Natural killer cell treated with Interleukin-12 subunit alpha and Interleukin-12 subunit beta and Interleukin-15 and Interleukin-18, amount 100 ng/mL, for 72 hours (primary cell): ENCODE measurements around the gene FAM217B. TPM values are rescaled to one million over a fixed set of nuclear protein-coding genes. Genes with fewer than 3 reads are reported as not detected.

Experiments
- ATAC-seq, 2 donors: fragments of 150-1000 bp; cut with Tn5 transposase in 1 of 2; sonication (Bioruptor Pico), chemical (Tn5 transposase) in 1 of 2; 2 replicates each; pipeline ENCODE4 v1.10.0; 2021
- DNase-seq: peaks from one replicate; pipeline ENCODE4 v3.0.0; 2022; ENCODE audit warnings: low spot score
- H3K27ac Mint-ChIP-seq, 2 donors: 1 replicate in 1 of 2; 2 replicates in 1 of 2; pipeline ENCODE4 v1.8.0; 2022; ENCODE audit warnings: mixed read lengths in 2 of 2, mild to moderate bottlenecking in 1 of 2, moderate library complexity in 1 of 2
- H3K27me3 Mint-ChIP-seq, 2 donors: 1 replicate in 1 of 2; 2 replicates in 1 of 2; pipeline ENCODE4 v1.8.0; 2022; ENCODE audit warnings: mixed read lengths in 2 of 2
- H3K36me3 Mint-ChIP-seq: one replicate; pipeline ENCODE4 v1.8.0; 2022; ENCODE audit warnings: mixed read lengths
- H3K4me1 Mint-ChIP-seq, 2 donors: 1 replicate in 1 of 2; 2 replicates in 1 of 2; pipeline ENCODE4 v1.8.0; 2022; ENCODE audit warnings: low read depth in 2 of 2, mixed read lengths in 2 of 2, mild to moderate bottlenecking in 1 of 2
- H3K4me3 Mint-ChIP-seq: one replicate; pipeline ENCODE4 v1.8.0; 2022; ENCODE audit warnings: mixed read lengths
- H3K9me3 Mint-ChIP-seq: 2 replicates; pipeline ENCODE4 v1.8.0; 2022; ENCODE audit warnings: mixed read lengths
- total RNA-seq, 2 donors: library from RNA; stranded (reverse); gene quantifications; one replicate each; pipeline ENCODE4 v1.2.3, GENCODE V29; 2022

Gene FAM217B
- total RNA-seq, 2 donors from 2014 or later: 27.7 to 31.7 TPM

DNA sequence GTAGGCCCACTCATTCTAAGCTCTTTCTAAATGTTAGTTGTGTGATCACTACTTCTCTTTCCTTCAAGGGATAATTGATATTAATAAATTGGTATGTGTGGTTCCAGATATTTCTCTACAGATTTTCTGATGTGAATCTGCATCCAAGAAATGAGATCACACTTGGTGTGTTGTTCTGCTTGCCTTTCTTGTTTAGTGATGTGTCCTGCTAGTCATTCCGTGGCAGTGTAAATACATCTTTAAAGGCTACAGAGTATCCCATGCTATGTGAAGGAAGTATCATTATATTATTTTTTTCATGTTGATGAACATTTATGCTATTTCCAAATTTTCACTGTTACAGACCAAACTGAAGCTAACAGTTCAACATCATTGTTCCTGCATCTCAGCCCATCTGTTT lies 31.2 kb downstream of the FAM217B start:
- no peak overlapping the region for H3K4me3 Mint-ChIP-seq
- DNase-seq: no peak
- H3K4me1 Mint-ChIP-seq: no peaks in the 10 kb centered on the region
- ATAC-seq: no peak
- H3K9me3 Mint-ChIP-seq: no peaks in the 10 kb centered on the region
- no peaks in the 10 kb centered on the region for H3K36me3 Mint-ChIP-seq
- no peak overlapping the region for H3K27ac Mint-ChIP-seq
- no peaks in the 10 kb centered on the region for H3K27me3 Mint-ChIP-seq

DNA sequence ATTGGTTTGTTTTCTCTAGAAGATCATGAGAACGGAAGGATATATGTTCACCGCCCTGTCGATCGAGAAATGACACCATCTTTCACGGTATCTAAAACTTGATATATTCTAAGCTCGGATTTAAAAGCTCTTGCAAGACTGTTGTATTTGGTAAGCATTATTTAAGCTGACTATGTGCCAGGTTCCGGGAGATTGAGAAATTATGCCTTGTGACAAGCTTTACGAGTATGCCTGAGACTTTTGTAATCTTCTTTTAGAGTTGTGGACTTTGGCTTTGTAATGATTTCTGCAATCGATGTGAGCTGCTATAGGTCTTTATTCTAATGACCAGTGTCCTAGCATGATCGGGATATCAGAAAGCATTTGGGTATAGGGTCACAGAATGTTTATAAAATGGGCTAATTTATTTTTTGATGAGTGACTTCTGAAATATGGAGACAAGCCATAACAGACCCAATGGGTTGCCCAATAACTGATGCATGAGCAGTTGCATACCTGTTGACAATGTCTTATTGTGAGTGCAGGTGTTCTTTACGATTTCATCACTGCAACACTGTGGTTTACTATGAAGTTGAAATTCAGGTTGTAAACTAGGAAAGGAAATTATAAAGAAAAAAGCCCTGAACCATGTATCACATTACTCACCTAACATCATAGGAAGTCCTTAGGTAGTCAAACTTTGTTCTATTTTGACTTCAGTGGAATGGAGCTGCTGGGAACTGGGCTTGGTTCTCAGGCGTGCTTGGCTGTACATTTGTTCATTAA lies 32.0 kb downstream of the FAM217B start:
- Mint-ChIP-seq H3K4me1 (no peaks in the 10 kb centered on the region), H3K27me3 (no peaks in the 10 kb centered on the region), H3K36me3 (no peaks in the 10 kb centered on the region), H3K9me3 (no peaks in the 10 kb centered on the region), H3K4me3 (no peak overlapping the region), H3K27ac (no peak overlapping the region)
- ATAC-seq: no peak
- DNase-seq: no peak

DNA sequence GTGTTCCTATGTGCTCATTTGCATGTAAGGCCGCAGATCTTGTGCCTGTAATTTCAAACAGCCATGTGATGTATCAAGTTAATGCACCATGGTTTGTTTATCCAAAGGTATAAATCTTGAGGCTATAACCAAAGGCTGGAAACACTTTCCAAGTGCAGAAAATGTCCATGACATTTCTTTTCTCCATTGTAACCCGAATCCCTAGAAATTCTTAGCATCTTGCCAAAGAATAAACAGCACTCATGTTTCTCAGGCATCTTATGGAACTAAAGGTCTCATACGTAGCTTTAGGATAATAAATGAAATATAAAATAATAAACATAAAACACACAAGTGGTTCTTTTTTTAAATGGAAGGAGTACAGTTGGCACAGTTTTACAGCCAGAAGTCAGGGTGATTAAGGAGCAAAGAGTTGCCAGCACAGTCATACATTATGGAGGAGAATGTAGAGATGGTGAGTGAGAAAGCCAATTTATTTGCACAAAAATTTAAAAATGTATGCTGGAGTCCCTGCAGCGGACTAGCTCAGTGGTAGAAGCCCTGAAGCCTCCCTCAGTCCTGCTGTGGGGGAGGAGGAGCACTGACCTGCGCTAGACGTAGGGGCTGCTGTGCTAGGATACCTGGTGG lies 36.1 kb downstream of the FAM217B start:
- Mint-ChIP-seq H3K27ac (no peak overlapping the region), H3K4me3 (no peak overlapping the region), H3K36me3 (no peaks in the 10 kb centered on the region), H3K4me1 (no peaks in the 10 kb centered on the region), H3K9me3 (no peaks in the 10 kb centered on the region), H3K27me3 (no peaks in the 10 kb centered on the region)
- DNase-seq: no peak
- no peak for ATAC-seq

DNA sequence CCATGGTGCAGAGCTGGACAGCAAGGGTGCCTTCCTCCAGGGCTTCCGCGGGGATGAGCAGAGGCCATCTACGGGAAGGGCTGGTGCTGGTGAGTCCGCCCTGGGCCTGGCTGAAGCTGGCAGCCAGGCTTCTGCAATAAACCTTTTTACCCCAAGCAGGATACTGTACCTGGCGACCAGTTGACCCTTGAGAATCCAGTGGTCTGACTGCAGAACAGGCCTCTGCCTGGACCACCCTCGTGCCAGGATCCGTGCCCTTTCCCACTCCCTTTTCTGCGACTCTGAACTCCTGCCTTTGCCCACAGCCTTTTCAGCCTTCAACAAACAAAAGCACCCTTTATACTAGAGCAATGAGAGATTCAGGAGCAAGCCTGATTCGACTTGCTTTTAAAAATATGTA lies 36.9 kb downstream of the FAM217B start:
- no peaks in the 10 kb centered on the region for H3K27me3 Mint-ChIP-seq
- ATAC-seq (no peak), DNase-seq (no peak)
- no peak overlapping the region for H3K4me3 Mint-ChIP-seq
- no peaks in the 10 kb centered on the region for H3K4me1 Mint-ChIP-seq
- H3K27ac Mint-ChIP-seq: no peak overlapping the region
- H3K9me3 Mint-ChIP-seq: no peaks in the 10 kb centered on the region
- no peaks in the 10 kb centered on the region for H3K36me3 Mint-ChIP-seq

DNA sequence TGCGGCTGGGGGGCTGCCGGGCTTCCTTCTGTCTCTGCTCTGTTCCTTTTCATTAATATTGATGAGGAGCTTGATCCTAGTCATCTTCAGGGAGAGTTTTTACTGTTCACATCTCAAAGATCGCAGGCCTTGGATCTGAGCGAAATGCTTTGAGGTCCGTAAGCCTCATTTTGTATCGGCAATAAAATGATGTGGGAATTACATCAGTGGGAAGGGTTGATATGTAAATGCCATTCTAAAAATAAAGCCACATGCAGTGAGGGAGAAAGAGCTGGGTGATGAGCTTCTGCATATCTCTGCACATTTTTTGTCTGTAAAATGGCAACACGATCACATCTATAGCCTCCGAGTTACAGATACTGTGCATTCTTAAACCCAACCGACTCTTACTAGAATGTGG lies 42.9 kb downstream of the FAM217B start:
- H3K4me1 Mint-ChIP-seq: no peaks in the 10 kb centered on the region
- no peaks in the 10 kb centered on the region for H3K36me3 Mint-ChIP-seq
- no peak for ATAC-seq
- DNase-seq: no peak
- H3K27me3 Mint-ChIP-seq: no peaks in the 10 kb centered on the region
- H3K9me3 Mint-ChIP-seq: no peaks in the 10 kb centered on the region
- H3K27ac Mint-ChIP-seq: no peak overlapping the region
- no peak overlapping the region for H3K4me3 Mint-ChIP-seq

DNA sequence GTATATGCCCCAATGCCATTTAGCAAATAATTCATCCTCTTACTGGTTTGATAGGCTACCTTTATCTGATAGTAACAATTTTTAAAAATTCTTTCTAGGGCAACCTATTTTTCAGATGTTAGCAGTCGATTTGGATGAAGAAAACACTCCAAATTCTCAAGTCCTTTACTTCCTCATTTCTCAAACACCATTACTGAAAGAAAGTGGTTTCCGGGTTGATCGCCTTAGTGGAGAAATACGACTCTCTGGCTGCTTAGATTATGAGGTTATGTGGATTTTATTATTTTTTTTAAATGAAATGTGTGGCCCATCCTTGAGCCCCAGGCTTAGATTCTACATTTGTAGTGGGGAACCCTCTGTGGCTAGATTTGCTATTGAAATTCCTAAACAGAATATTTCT lies 44.4 kb downstream of the FAM217B start:
- Mint-ChIP-seq H3K4me1 (peaks cover 0 to 5% of the 10 kb centered on the region in 2 donors), H3K9me3 (no peaks in the 10 kb centered on the region), H3K27ac (peak overlapping the region; percentile 51 to 73), H3K27me3 (no peaks in the 10 kb centered on the region), H3K4me3 (no peak overlapping the region), H3K36me3 (no peaks in the 10 kb centered on the region)
- ATAC-seq (no peak), DNase-seq (no peak)

DNA sequence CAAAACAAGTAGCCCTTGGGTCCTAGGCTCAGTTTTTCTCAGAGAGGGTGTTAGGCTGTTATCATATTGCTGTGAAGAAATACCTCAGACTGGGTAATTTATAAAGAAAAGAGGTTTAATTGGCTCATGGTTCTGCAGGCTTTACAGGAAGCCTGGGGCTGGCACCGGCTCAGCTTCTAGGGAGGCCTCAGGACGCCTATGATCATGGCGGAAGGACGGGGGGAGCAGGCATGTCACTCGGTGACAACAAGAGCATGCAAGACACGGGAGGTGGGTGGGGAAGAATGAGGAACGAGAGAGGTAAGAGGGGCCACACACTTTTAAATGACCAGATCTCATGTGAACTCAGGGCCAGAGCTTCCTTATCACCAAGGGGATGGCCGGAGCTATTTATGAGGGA lies 45.0 kb downstream of the FAM217B start:
- DNase-seq (no peak), ATAC-seq (no peak)
- no peak overlapping the region for H3K4me3 Mint-ChIP-seq
- H3K27ac Mint-ChIP-seq: peak overlapping the region; percentile 51 to 73
- H3K27me3 Mint-ChIP-seq: peaks cover 0 to 3% of the 10 kb centered on the region in 2 donors
- H3K36me3 Mint-ChIP-seq: no peaks in the 10 kb centered on the region
- no peaks in the 10 kb centered on the region for H3K9me3 Mint-ChIP-seq
- peaks cover 0 to 5% of the 10 kb centered on the region in 2 donors for H3K4me1 Mint-ChIP-seq

DNA sequence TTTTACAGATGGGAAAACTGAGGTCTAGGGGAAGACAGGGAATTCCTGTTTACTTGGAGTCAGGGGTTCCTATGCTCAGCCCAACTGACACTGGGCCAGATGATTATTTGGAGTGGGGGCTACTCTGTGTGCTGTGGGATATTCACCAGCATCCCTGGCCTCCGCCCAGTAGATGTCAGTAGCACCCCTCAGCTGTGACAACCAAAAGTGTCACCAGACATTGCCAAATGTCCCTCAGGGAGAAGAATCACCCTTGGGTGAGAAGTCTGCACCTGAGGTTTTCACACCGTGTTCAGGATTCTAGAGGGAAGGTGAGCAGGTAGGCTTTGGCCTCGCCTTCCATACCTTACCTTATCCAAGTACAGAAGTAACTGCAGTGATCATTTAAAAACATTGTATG lies 45.7 kb downstream of the FAM217B start:
- DNase-seq: no peak
- Mint-ChIP-seq H3K9me3 (no peaks in the 10 kb centered on the region), H3K27ac (no peak overlapping the region), H3K27me3 (peaks cover 0 to 3% of the 10 kb centered on the region in 2 donors), H3K36me3 (no peaks in the 10 kb centered on the region), H3K4me3 (no peak overlapping the region), H3K4me1 (peaks cover 0 to 5% of the 10 kb centered on the region in 2 donors)
- ATAC-seq: peak; percentile 62 to 76

DNA sequence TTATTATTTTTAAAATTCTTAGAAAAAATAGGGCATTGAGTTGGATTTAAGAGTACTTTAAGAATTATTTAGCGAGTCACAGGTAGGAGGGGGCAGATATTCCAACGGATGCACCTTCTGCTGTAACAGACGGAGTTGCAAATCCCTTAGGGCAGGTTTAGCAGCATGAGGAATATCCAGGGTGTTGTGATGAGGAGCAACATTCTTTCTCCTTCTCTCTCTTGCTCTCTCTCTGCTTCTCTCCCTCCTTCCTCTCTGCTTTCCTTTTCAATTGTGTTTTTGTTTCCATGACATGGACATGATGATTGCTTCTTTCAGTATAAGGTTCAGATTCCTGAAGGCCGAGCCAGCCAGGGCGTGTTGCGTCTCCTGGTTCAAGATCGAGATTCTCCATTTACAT lies 46.9 kb downstream of the FAM217B start:
- Mint-ChIP-seq H3K4me3 (no peak overlapping the region), H3K4me1 (peaks cover 0 to 5% of the 10 kb centered on the region in 2 donors), H3K27me3 (peaks cover 0 to 3% of the 10 kb centered on the region in 2 donors), H3K27ac (no peak overlapping the region), H3K36me3 (no peaks in the 10 kb centered on the region), H3K9me3 (no peaks in the 10 kb centered on the region)
- no peak for ATAC-seq
- no peak for DNase-seq

DNA sequence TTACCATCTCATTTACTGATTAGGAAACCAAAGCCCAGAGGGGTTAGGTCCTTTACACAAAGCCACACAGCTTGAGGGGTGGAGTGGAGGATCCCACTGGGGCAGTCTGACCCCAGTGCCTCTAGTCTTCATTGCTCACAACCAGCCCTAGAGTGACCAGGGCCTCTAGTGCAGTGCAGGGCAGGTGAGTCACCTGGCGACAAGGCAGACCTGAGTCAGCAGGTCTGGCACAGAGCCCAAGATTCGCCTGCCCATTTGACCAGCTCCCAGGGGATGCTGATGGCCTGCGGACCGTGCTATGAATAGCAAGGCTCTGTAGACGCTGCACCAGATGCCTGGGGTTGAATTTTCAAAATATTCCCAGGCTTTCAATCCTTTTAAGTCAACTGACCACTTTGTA lies 48.0 kb downstream of the FAM217B start:
- Mint-ChIP-seq H3K27ac (no peak overlapping the region), H3K4me3 (no peak overlapping the region), H3K9me3 (no peaks in the 10 kb centered on the region), H3K4me1 (peaks cover 0 to 5% of the 10 kb centered on the region in 2 donors), H3K36me3 (no peaks in the 10 kb centered on the region), H3K27me3 (peaks cover 0 to 3% of the 10 kb centered on the region in 2 donors)
- ATAC-seq (no peak), DNase-seq (no peak)

DNA sequence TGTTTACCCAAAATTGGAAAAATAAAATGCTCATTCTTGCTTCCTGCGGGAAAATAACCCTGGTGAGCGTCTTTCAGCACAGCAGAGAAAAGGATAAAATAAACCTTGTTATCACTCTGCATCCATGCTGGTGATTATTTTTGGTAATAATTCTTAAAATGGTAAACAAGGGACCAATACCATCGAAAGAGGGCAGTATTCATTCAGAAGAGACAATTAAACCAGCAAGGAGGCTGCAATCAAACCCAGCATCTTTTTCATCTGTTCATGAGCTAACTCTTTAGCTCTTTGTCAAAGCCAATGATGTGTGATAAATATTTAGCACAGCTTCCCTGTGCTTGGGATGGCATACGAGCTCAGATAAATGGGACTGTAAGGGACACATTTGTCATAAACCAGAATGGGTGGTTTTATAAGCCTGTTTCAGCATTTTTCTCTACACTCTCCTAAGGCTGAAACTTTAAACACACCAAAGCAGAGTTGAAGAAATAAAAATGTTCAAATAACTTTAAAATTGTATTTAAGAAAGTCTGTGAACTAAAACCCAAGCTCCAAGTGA lies 52.4 kb downstream of the FAM217B start:
- no peak overlapping the region for H3K4me3 Mint-ChIP-seq
- H3K4me1 Mint-ChIP-seq: peaks cover 0 to 9% of the 10 kb centered on the region in 2 donors
- no peak overlapping the region for H3K27ac Mint-ChIP-seq

DNA sequence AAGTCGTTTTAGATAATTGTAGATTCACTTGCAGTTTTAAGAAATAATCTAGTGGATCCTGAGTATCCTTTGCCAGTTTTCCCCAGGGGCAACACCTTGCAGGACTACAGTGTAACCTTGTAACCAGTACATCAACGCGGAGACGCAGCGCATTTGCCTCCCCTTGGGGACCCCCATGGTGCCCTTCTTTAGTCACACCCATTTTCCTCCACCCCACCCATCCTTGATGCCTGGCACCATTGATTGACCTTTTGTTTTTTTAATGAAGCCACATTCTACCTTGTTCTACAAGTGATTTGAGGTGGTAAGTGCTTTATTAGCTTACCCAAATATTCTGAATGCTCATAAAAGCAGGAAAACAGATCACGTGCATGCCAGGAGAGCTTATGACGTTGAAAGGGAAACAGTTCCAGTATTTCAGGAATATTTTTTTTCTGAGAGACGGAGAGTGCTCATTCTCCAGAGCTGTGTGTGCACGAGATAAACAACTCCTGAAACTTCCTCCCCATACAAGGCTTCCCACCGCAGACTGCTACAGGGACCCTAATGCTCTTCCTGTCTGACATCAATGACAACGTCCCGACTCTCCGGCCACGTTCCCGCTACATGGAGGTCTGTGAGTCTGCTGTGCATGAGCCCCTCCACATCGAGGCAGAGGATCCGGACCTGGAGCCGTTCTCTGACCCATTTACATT lies 53.7 kb downstream of the FAM217B start:
- no peak overlapping the region for H3K27ac Mint-ChIP-seq
- H3K27me3 Mint-ChIP-seq: peaks cover 8 to 13% of the 10 kb centered on the region in 2 donors
- no peak overlapping the region for H3K4me3 Mint-ChIP-seq
- peaks cover 0 to 4% of the 10 kb centered on the region in 2 donors for H3K4me1 Mint-ChIP-seq
- H3K36me3 Mint-ChIP-seq: no peaks in the 10 kb centered on the region
- no peaks in the 10 kb centered on the region for H3K9me3 Mint-ChIP-seq
- DNase-seq (no peak), ATAC-seq (no peak)

More for the DNA sequence above, 52.4 kb downstream of the FAM217B start:
- Mint-ChIP-seq H3K36me3 (no peaks in the 10 kb centered on the region), H3K9me3 (no peaks in the 10 kb centered on the region), H3K27me3 (peaks cover 6 to 13% of the 10 kb centered on the region in 2 donors)
- ATAC-seq: no peak
- DNase-seq: no peak

DNA sequence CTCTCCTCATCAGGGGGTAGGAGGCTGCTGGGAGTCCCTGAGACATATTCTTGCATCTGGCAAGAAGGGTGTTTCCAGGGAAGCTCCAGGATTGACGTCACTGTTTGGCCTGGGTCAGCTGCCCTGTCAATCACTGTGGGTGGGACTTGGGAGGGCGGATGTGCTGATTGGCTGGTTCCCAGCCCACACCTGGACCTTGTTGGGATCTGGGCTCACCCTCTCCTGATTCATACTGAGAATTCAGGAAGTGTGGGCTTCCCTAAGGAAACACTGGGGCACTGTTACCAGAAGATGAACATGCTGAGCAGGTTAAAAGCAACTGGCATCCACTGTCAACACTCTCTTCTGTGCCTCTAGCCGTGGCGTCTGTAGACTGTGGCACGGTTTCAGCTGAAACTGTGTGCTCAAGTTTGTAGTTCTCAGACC lies 54.5 kb downstream of the FAM217B start:
- no peak for DNase-seq

DNA sequence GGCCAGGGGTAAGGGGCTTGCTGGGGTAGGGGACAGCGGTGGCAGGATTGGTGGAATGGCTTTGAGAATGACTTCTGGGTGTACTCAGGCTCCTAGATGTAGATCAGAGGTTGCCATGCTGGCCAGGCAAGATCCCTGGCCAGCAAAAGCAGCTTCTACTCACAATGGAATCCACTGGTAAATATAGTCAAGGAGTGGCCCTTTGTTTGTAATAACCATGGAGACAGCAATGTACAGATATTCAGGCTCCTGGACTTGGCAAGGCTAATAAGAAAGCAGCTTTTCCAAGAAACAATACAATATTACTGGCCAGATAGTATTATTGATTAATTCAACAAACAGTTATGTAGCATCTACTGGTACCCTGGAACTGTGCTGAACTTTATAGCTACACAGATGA lies 55.9 kb downstream of the FAM217B start:
- H3K4me1 Mint-ChIP-seq: peaks cover 0 to 4% of the 10 kb centered on the region in 2 donors
- peaks cover 6 to 13% of the 10 kb centered on the region in 2 donors for H3K27me3 Mint-ChIP-seq
- ATAC-seq (no peak), DNase-seq (no peak)
- no peaks in the 10 kb centered on the region for H3K36me3 Mint-ChIP-seq
- no peak overlapping the region for H3K4me3 Mint-ChIP-seq
- H3K27ac Mint-ChIP-seq: no peak overlapping the region
- no peaks in the 10 kb centered on the region for H3K9me3 Mint-ChIP-seq

More for the DNA sequence above, 54.5 kb downstream of the FAM217B start:
- no peaks in the 10 kb centered on the region for H3K9me3 Mint-ChIP-seq
- no peaks in the 10 kb centered on the region for H3K36me3 Mint-ChIP-seq
- H3K27ac Mint-ChIP-seq: no peak overlapping the region
- H3K4me1 Mint-ChIP-seq: peaks cover 0 to 4% of the 10 kb centered on the region in 2 donors
- no peak overlapping the region for H3K4me3 Mint-ChIP-seq
- peaks cover 8 to 13% of the 10 kb centered on the region in 2 donors for H3K27me3 Mint-ChIP-seq
- ATAC-seq: no peak
